ENCODE results near the gene BRD3. TPM values are rescaled to one million over a fixed set of nuclear protein-coding genes. Genes with fewer than 3 reads are reported as not detected.
"Not testable (repeated sequence)": the region's sequence is repeated elsewhere in the genome, so short reads cannot be mapped to it uniquely, and the experiment has no call there.

BRD3 gene
- total RNA-seq, 1 experiment from 2014 or later, result 57.5 TPM

DNA sequence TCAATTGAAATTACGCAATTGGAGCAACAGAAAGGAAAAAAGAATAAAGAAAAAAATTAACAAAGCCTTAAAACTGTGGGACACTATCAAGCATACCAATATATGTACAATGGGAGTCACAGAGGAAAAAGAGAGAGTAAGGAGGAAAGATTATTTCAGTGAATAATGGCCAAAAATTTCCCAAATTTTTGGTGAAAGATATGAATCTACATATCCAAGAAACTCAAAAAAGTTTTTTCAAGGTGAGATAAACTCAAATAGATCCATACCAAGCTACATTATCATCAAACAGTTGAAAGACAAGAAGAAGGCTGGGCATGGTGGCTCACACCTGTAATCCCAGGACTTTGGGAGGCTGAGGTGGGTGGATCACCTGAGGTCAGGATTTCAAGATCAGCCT lies 8.8 kb upstream of the BRD3 start:
- Histone ChIP-seq H3K36me3 (ENCODE audit: control insufficient read depth, insufficient read depth, low read length) (no peaks in the 10 kb centered on the region), H3K27me3 (replicated peaks; ENCODE audit: control insufficient read depth, insufficient read depth, low read length) (no peaks in the 10 kb centered on the region), H3K9me3 (peaks cover 28% of the 10 kb centered on the region), H3K4me1 (no peaks in the 10 kb centered on the region), H3K4me3 (ENCODE audit: low read depth, low read length) (no peak overlapping the region)
- no peak for TF ChIP-seq CTCF (IDR thresholded peaks at IDR 0.05; ENCODE audit: insufficient read depth in 1 of 2, low read depth in 1 of 2, low read length in 1 of 2, severe bottlenecking in 1 of 2, unreplicated experiment in 1 of 2)
- CTCF ChIA-PET, result no interaction called here
- no peak for DNase-seq
- H3K27me3 Mint-ChIP-seq (ENCODE audit: insufficient read depth, unreplicated experiment), result peaks cover 5% of the 10 kb centered on the region
- H3K4me1 Mint-ChIP-seq (ENCODE audit: low read depth, unreplicated experiment), result no peaks in the 10 kb centered on the region
- no TSS peak for BruUV-seq (replicated peaks)
- intact Hi-C loops (cut with micrococcal nuclease; ENCODE audit: unreplicated experiment), result no loop called here
- H3K9me3 Mint-ChIP-seq (ENCODE audit: unreplicated experiment), result peaks cover 21% of the 10 kb centered on the region
- no peak overlapping the region for H3K4me3 Mint-ChIP-seq (ENCODE audit: unreplicated experiment)
- no peak overlapping the region for H3K27ac Mint-ChIP-seq (ENCODE audit: unreplicated experiment)
- POLR2A ChIA-PET, result no interaction called here
- no peaks in the 10 kb centered on the region for H3K36me3 Mint-ChIP-seq (ENCODE audit: insufficient read depth, unreplicated experiment)

- H3K4me3 Mint-ChIP-seq (ENCODE audit: unreplicated experiment); H3K4me1 ChIP-seq; intact Hi-C loops (cut with micrococcal nuclease; ENCODE audit: unreplicated experiment); H3K36me3 Mint-ChIP-seq (ENCODE audit: insufficient read depth, unreplicated experiment); H3K4me1 Mint-ChIP-seq (ENCODE audit: low read depth, unreplicated experiment); H3K27me3 ChIP-seq (replicated peaks; ENCODE audit: control insufficient read depth, insufficient read depth, low read length); CTCF ChIA-PET; H3K27me3 Mint-ChIP-seq (ENCODE audit: insufficient read depth, unreplicated experiment); H3K36me3 ChIP-seq (ENCODE audit: control insufficient read depth, insufficient read depth, low read length); H3K27ac Mint-ChIP-seq (ENCODE audit: unreplicated experiment); BruUV-seq (replicated peaks); H3K4me3 ChIP-seq (ENCODE audit: low read depth, low read length); DNase-seq; POLR2A ChIA-PET: not testable (repeated sequence)
- peaks cover 21% of the 10 kb centered on the region for H3K9me3 Mint-ChIP-seq (ENCODE audit: unreplicated experiment)
- peaks cover 28% of the 10 kb centered on the region for H3K9me3 ChIP-seq
These were observed 7.9 kb upstream of the BRD3 start for GRCh38 chr9:134075689-134076088.

DNA sequence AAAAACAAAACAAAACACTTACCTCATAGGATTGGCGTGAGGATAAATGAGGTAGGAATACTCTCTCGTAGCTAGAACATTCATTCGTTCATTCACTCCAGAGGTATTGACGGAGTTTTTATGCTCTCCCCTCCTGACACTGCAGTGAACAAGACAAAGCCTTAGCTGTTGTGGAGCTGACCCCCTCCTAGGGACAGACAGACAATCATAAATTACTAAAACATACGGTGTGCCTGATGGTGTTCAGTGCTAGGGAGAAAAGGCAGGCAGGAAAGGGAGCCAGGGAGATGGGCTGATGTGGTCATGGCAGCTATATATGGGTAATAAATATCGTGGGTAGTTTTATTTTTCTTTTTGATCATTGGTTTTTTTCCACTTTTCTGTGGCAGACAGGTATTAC lies 5.7 kb upstream of the BRD3 start:
- H3K4me3 ChIP-seq (ENCODE audit: low read depth, low read length), result no peak overlapping the region
- Mint-ChIP-seq H3K9me3 (ENCODE audit: unreplicated experiment) (peaks cover 13% of the 10 kb centered on the region), H3K4me1 (ENCODE audit: low read depth, unreplicated experiment) (no peaks in the 10 kb centered on the region), H3K27me3 (ENCODE audit: insufficient read depth, unreplicated experiment) (peaks cover 10% of the 10 kb centered on the region), H3K36me3 (ENCODE audit: insufficient read depth, unreplicated experiment) (no peaks in the 10 kb centered on the region), H3K4me3 (ENCODE audit: unreplicated experiment) (no peak overlapping the region), H3K27ac (ENCODE audit: unreplicated experiment) (no peak overlapping the region)
- no peaks in the 10 kb centered on the region for H3K27me3 ChIP-seq (replicated peaks; ENCODE audit: control insufficient read depth, insufficient read depth, low read length)
- intact Hi-C loops (cut with micrococcal nuclease; ENCODE audit: unreplicated experiment), result no loop called here
- ChIA-PET CTCF (interaction anchor here (0.6 kb wide), 1 partner anchor 31 kb away, joined by 3 read pairs; no protein-coding TSS in a partner anchor), POLR2A (no interaction called here)
- TF ChIP-seq CTCF (IDR thresholded peaks at IDR 0.05; ENCODE audit: insufficient read depth in 1 of 2, low read depth in 1 of 2, low read length in 1 of 2, severe bottlenecking in 1 of 2, unreplicated experiment in 1 of 2), result no peak
- peaks cover 5% of the 10 kb centered on the region for H3K4me1 ChIP-seq
- no peaks in the 10 kb centered on the region for H3K36me3 ChIP-seq (ENCODE audit: control insufficient read depth, insufficient read depth, low read length)
- no peak for DNase-seq
- H3K9me3 ChIP-seq, result peaks cover 23% of the 10 kb centered on the region
- BruUV-seq (replicated peaks), result no TSS peak

GRCh38 chr9:134072683-134073082 lies 4.9 kb upstream of the BRD3 start:
- peaks cover 20% of the 10 kb centered on the region for H3K9me3 ChIP-seq
- DNase-seq; intact Hi-C loops (cut with micrococcal nuclease; ENCODE audit: unreplicated experiment); H3K4me1 ChIP-seq; H3K4me3 ChIP-seq (ENCODE audit: low read depth, low read length); H3K4me3 Mint-ChIP-seq (ENCODE audit: unreplicated experiment); POLR2A ChIA-PET; BruUV-seq (replicated peaks); CTCF ChIA-PET; H3K27me3 Mint-ChIP-seq (ENCODE audit: insufficient read depth, unreplicated experiment); H3K27me3 ChIP-seq (replicated peaks; ENCODE audit: control insufficient read depth, insufficient read depth, low read length); H3K36me3 ChIP-seq (ENCODE audit: control insufficient read depth, insufficient read depth, low read length); H3K4me1 Mint-ChIP-seq (ENCODE audit: low read depth, unreplicated experiment); H3K36me3 Mint-ChIP-seq (ENCODE audit: insufficient read depth, unreplicated experiment); H3K27ac Mint-ChIP-seq (ENCODE audit: unreplicated experiment): not testable (repeated sequence)
- peaks cover 12% of the 10 kb centered on the region for H3K9me3 Mint-ChIP-seq (ENCODE audit: unreplicated experiment)
